ENCODE data around the gene DAP. TPM values are rescaled to one million over a fixed set of nuclear protein-coding genes. Genes with fewer than 3 reads are reported as not detected.

DAP gene
- total and polyA plus RNA-seq, 2 of the 4 experiments (the other 2 are of a cell fraction) = 49.6 to 189 TPM

Small RNAs within 50 kb of the gene (microRNA-seq; reads per million reads assigned to microRNA genes)
- not detected for gene AC012629.4 (ENCODE audit: insufficient read depth, insufficient read length)

Small RNAs within 50 kb of the gene (small RNA-seq; reads per million reads assigned to genes)
- 0 to 0.04 (median 0) reads per million in 5 experiments for gene AC012629.4

Other genes starting within 250 kb of the DAP start
- 2.5 and 2.8 TPM in 2 replicates for gene ANKRD33B, start 197.2 kb downstream of the DAP start, total RNA-seq (2012; rRNA removed)
- 3.3 and 3.8 TPM in 2 replicates for gene ANKRD33B, start 197.2 kb downstream of the DAP start, polyA plus RNA-seq (2012; rRNA removed)